ENCODE results near the gene CD6.

DNA sequence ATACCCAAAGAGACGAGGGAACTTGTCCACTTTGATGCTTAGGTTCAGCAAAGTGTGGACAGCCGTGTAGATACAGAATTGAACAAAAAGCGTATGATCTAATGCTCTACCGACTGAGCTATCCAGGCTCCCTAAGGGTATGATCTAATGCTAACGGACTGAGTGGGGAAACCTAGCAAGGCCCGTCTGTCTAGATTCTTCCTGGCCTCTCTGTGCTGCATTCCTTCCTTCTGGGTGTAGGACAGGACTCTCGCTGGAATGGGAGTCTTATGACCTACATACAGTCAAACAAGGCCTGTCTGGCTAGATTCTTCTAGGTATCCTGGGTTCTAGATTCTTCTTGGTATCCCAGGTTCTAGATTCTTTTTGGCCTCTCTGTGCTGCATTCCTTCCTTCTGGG lies 11.1 kb upstream of the CD6 start:
- TF ChIP-seq, protein P1, sequence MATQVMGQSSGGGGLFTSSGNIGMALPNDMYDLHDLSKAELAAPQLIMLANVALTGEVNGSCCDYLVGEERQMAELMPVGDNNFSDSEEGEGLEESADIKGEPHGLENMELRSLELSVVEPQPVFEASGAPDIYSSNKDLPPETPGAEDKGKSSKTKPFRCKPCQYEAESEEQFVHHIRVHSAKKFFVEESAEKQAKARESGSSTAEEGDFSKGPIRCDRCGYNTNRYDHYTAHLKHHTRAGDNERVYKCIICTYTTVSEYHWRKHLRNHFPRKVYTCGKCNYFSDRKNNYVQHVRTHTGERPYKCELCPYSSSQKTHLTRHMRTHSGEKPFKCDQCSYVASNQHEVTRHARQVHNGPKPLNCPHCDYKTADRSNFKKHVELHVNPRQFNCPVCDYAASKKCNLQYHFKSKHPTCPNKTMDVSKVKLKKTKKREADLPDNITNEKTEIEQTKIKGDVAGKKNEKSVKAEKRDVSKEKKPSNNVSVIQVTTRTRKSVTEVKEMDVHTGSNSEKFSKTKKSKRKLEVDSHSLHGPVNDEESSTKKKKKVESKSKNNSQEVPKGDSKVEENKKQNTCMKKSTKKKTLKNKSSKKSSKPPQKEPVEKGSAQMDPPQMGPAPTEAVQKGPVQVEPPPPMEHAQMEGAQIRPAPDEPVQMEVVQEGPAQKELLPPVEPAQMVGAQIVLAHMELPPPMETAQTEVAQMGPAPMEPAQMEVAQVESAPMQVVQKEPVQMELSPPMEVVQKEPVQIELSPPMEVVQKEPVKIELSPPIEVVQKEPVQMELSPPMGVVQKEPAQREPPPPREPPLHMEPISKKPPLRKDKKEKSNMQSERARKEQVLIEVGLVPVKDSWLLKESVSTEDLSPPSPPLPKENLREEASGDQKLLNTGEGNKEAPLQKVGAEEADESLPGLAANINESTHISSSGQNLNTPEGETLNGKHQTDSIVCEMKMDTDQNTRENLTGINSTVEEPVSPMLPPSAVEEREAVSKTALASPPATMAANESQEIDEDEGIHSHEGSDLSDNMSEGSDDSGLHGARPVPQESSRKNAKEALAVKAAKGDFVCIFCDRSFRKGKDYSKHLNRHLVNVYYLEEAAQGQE (IDR thresholded peaks at IDR 0.05; ENCODE audit: low read depth) = no peak
- TF ChIP-seq POLR2A (IDR thresholded peaks at IDR 0.05; ENCODE audit: borderline replicate concordance, extremely low read depth, insufficient read depth, insufficient read length) (no peak), EZH2phosphoT487 (IDR thresholded peaks at IDR 0.05; ENCODE audit: borderline replicate concordance) (no peak)

Measured in HCT116 (cell line).